ENCODE data around the gene UCK1.

Gene UCK1

GRCh38 chr9:131543141-131543540, 12.1 kb upstream of the UCK1 start:
- Histone ChIP-seq H3K27me3 (ENCODE audit: insufficient read depth, low read length, poor library complexity) (no peaks in the 10 kb centered on the region), H3K36me3 (ENCODE audit: insufficient read depth, low read length) (no peaks in the 10 kb centered on the region), H3K4me1 (ENCODE audit: insufficient read depth, low read length) (peaks cover 7% of the 10 kb centered on the region; the same call in 1 of the 2 replicates), H3K27ac (ENCODE audit: low read length) (no peak overlapping the region), H3K9me3 (ENCODE audit: insufficient read depth, low read length, severe bottlenecking) (peaks cover 6% of the 10 kb centered on the region), H3K4me3 (ENCODE audit: low read depth in 1 of 2, low read length in 2 of 2) (no peak overlapping the region), H3K9ac (ENCODE audit: low read depth, low read length) (no peak overlapping the region), H2AFZ (ENCODE audit: low read depth, low read length) (no peak overlapping the region), H3K79me2 (ENCODE audit: insufficient read depth, low read length) (no peaks in the 10 kb centered on the region), H4K20me1 (ENCODE audit: insufficient read depth, low read length) (no peaks in the 10 kb centered on the region), H3K4me2 (ENCODE audit: insufficient read depth, low read length) (no peak overlapping the region)
- ATAC-seq (ENCODE audit: insufficient read depth, low read depth) (no peak), DNase-seq (no peak)
- no peak for TF ChIP-seq CTCF (IDR thresholded peaks at IDR 0.05; ENCODE audit: borderline replicate concordance, extremely low read depth, low read length, poor library complexity, severe bottlenecking)
- TF ChIP-seq EZH2 (IDR thresholded peaks at IDR 0.05; ENCODE audit: borderline replicate concordance, low read depth, low read length, severe bottlenecking), result no peak

- H2AFZ ChIP-seq (ENCODE audit: low read depth, low read length), result no peak overlapping the region
- H3K4me2 ChIP-seq (ENCODE audit: insufficient read depth, low read length), result no peak overlapping the region
Observed at GRCh38 chr9:131539223-131539923, 8.3 kb upstream of the UCK1 start.

GRCh38 chr9:131537946-131538345, 6.9 kb upstream of the UCK1 start:
- H4K20me1 ChIP-seq (ENCODE audit: insufficient read depth, low read length), result no peaks in the 10 kb centered on the region
- ATAC-seq (ENCODE audit: insufficient read depth, low read depth) (no peak), DNase-seq (no peak)
- H3K27ac ChIP-seq (ENCODE audit: low read length), result no peak overlapping the region
- H3K79me2 ChIP-seq (ENCODE audit: insufficient read depth, low read length), result no peaks in the 10 kb centered on the region
- peaks cover 18% of the 10 kb centered on the region for H3K4me1 ChIP-seq (ENCODE audit: insufficient read depth, low read length)
- H3K4me2 ChIP-seq (ENCODE audit: insufficient read depth, low read length), result no peak overlapping the region
- H3K4me3 ChIP-seq (ENCODE audit: low read depth in 1 of 2, low read length in 2 of 2), result no peak overlapping the region
- H3K36me3 ChIP-seq (ENCODE audit: insufficient read depth, low read length), result no peaks in the 10 kb centered on the region
- no peak for TF ChIP-seq EZH2 (IDR thresholded peaks at IDR 0.05; ENCODE audit: borderline replicate concordance, low read depth, low read length, severe bottlenecking)
- no peak for TF ChIP-seq CTCF (IDR thresholded peaks at IDR 0.05; ENCODE audit: borderline replicate concordance, extremely low read depth, low read length, poor library complexity, severe bottlenecking)
- H3K27me3 ChIP-seq (ENCODE audit: insufficient read depth, low read length, poor library complexity), result no peaks in the 10 kb centered on the region
- no peak overlapping the region for H2AFZ ChIP-seq (ENCODE audit: low read depth, low read length)
- H3K9me3 ChIP-seq (ENCODE audit: insufficient read depth, low read length, severe bottlenecking), result no peaks in the 10 kb centered on the region
- H3K9ac ChIP-seq (ENCODE audit: low read depth, low read length), result no peak overlapping the region

More at GRCh38 chr9:131539223-131539923, 8.3 kb upstream of the UCK1 start:
- Histone ChIP-seq H3K4me1 (ENCODE audit: insufficient read depth, low read length) (peaks cover 17% of the 10 kb centered on the region), H3K4me3 (ENCODE audit: low read depth in 1 of 2, low read length in 2 of 2) (no peak overlapping the region), H4K20me1 (ENCODE audit: insufficient read depth, low read length) (no peaks in the 10 kb centered on the region), H3K27me3 (ENCODE audit: insufficient read depth, low read length, poor library complexity) (no peaks in the 10 kb centered on the region), H3K27ac (ENCODE audit: low read length) (no peak overlapping the region), H3K9ac (ENCODE audit: low read depth, low read length) (no peak overlapping the region), H3K36me3 (ENCODE audit: insufficient read depth, low read length) (no peaks in the 10 kb centered on the region), H3K9me3 (ENCODE audit: insufficient read depth, low read length, severe bottlenecking) (peaks cover 6% of the 10 kb centered on the region), H3K79me2 (ENCODE audit: insufficient read depth, low read length) (no peaks in the 10 kb centered on the region)
- TF ChIP-seq CTCF (IDR thresholded peaks at IDR 0.05; ENCODE audit: borderline replicate concordance, extremely low read depth, low read length, poor library complexity, severe bottlenecking), result no peak
- TF ChIP-seq EZH2 (IDR thresholded peaks at IDR 0.05; ENCODE audit: borderline replicate concordance, low read depth, low read length, severe bottlenecking), result no peak
- ATAC-seq (ENCODE audit: insufficient read depth, low read depth) (peak; percentile 72), DNase-seq (peak; percentile 44)
